ENCODE data around the gene SKIC8.

SKIC8 gene

GRCh38 chr15:78291052-78291451 is 8.4 kb downstream of the SKIC8 start:
- H3K27me3 ChIP-seq (ENCODE audit: insufficient read depth, low read depth) = no peaks in the 10 kb centered on the region
- H3K4me1 ChIP-seq (ENCODE audit: low read depth, poor library complexity, severe bottlenecking) = peaks cover 5% of the 10 kb centered on the region
- no peaks in the 10 kb centered on the region; the same call in 1 of the 2 replicates for H3K36me3 ChIP-seq (ENCODE audit: insufficient read depth)
- no peak overlapping the region for H3K4me2 ChIP-seq
- no peaks in the 10 kb centered on the region for H3K79me2 ChIP-seq (ENCODE audit: insufficient read depth, low read depth)
- no peak overlapping the region for H3K27ac ChIP-seq
- no peaks in the 10 kb centered on the region for H4K20me1 ChIP-seq (ENCODE audit: insufficient read depth)
- H3K4me3 ChIP-seq (IDR thresholded peaks at IDR 0.05; ENCODE audit: insufficient read depth, low read depth, low read length) = no peak overlapping the region
- TF ChIP-seq, protein P1, sequence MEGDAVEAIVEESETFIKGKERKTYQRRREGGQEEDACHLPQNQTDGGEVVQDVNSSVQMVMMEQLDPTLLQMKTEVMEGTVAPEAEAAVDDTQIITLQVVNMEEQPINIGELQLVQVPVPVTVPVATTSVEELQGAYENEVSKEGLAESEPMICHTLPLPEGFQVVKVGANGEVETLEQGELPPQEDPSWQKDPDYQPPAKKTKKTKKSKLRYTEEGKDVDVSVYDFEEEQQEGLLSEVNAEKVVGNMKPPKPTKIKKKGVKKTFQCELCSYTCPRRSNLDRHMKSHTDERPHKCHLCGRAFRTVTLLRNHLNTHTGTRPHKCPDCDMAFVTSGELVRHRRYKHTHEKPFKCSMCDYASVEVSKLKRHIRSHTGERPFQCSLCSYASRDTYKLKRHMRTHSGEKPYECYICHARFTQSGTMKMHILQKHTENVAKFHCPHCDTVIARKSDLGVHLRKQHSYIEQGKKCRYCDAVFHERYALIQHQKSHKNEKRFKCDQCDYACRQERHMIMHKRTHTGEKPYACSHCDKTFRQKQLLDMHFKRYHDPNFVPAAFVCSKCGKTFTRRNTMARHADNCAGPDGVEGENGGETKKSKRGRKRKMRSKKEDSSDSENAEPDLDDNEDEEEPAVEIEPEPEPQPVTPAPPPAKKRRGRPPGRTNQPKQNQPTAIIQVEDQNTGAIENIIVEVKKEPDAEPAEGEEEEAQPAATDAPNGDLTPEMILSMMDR (conservative IDR thresholded peaks at IDR 0.05; ENCODE audit: low read depth, low read length) = no peak
- no peak overlapping the region for H2AFZ ChIP-seq (ENCODE audit: low read depth)
- no peak overlapping the region for H3K9ac ChIP-seq

GRCh38 chr15:78290222-78290621 is 9.2 kb downstream of the SKIC8 start:
- H4K20me1 ChIP-seq (ENCODE audit: insufficient read depth) = no peaks in the 10 kb centered on the region
- no peak overlapping the region for H3K4me2 ChIP-seq
- H3K27ac ChIP-seq = no peak overlapping the region
- H3K4me1 ChIP-seq (ENCODE audit: low read depth, poor library complexity, severe bottlenecking) = peaks cover 5% of the 10 kb centered on the region
- H3K4me3 ChIP-seq (IDR thresholded peaks at IDR 0.05; ENCODE audit: insufficient read depth, low read depth, low read length) = no peak overlapping the region
- no peaks in the 10 kb centered on the region for H3K27me3 ChIP-seq (ENCODE audit: insufficient read depth, low read depth)
- no peaks in the 10 kb centered on the region for H3K79me2 ChIP-seq (ENCODE audit: insufficient read depth, low read depth)
- no peaks in the 10 kb centered on the region; the same call in 1 of the 2 replicates for H3K36me3 ChIP-seq (ENCODE audit: insufficient read depth)
- no peak overlapping the region for H3K9ac ChIP-seq
- TF ChIP-seq, protein P1 (conservative IDR thresholded peaks at IDR 0.05; ENCODE audit: low read depth, low read length) = no peak
- H2AFZ ChIP-seq (ENCODE audit: low read depth) = no peak overlapping the region

GRCh38 chr15:78284758-78285157 is 14.7 kb downstream of the SKIC8 start:
- Histone ChIP-seq H3K36me3 (ENCODE audit: insufficient read depth) (no peaks in the 10 kb centered on the region; the same call in 1 of the 2 replicates), H3K27me3 (ENCODE audit: insufficient read depth, low read depth) (no peaks in the 10 kb centered on the region), H3K4me2 (no peak overlapping the region)

GRCh38 chr15:78282324-78282723 is 17.1 kb downstream of the SKIC8 start:
- no peak overlapping the region for H3K4me2 ChIP-seq
- no peaks in the 10 kb centered on the region for H3K79me2 ChIP-seq (ENCODE audit: insufficient read depth, low read depth)
- H2AFZ ChIP-seq (ENCODE audit: low read depth) = no peak overlapping the region
- no peak overlapping the region for H3K27ac ChIP-seq
- no peaks in the 10 kb centered on the region for H3K36me3 ChIP-seq (ENCODE audit: insufficient read depth)
- H3K9ac ChIP-seq = no peak overlapping the region
- no peaks in the 10 kb centered on the region for H4K20me1 ChIP-seq (ENCODE audit: insufficient read depth)
- H3K4me1 ChIP-seq (ENCODE audit: low read depth, poor library complexity, severe bottlenecking) = peaks cover 5% of the 10 kb centered on the region
- TF ChIP-seq, protein P1 (conservative IDR thresholded peaks at IDR 0.05; ENCODE audit: low read depth, low read length) = no peak
- no peak overlapping the region for H3K4me3 ChIP-seq (IDR thresholded peaks at IDR 0.05; ENCODE audit: insufficient read depth, low read depth, low read length)
- H3K27me3 ChIP-seq (ENCODE audit: insufficient read depth, low read depth) = no peaks in the 10 kb centered on the region

More at GRCh38 chr15:78284758-78285157, 14.7 kb downstream of the SKIC8 start:
- no peak overlapping the region for H3K27ac ChIP-seq
- no peak overlapping the region for H3K9ac ChIP-seq
- H2AFZ ChIP-seq (ENCODE audit: low read depth) = no peak overlapping the region
- H4K20me1 ChIP-seq (ENCODE audit: insufficient read depth) = no peaks in the 10 kb centered on the region
- peaks cover 5% of the 10 kb centered on the region for H3K4me1 ChIP-seq (ENCODE audit: low read depth, poor library complexity, severe bottlenecking)
- TF ChIP-seq, protein P1 (conservative IDR thresholded peaks at IDR 0.05; ENCODE audit: low read depth, low read length) = no peak
- H3K79me2 ChIP-seq (ENCODE audit: insufficient read depth, low read depth) = no peaks in the 10 kb centered on the region
- no peak overlapping the region for H3K4me3 ChIP-seq (IDR thresholded peaks at IDR 0.05; ENCODE audit: insufficient read depth, low read depth, low read length)

Measured in KMS-11 (cell line).